Inflammatory macrophage (primary cell): ENCODE results near the gene LARGE1.
"Not testable (repeated sequence)": the region's sequence is repeated elsewhere in the genome, so short reads cannot be mapped to it uniquely, and the experiment has no call there.

ENCODE experiments used
- DNase-seq, 2 donors: peaks; one replicate each; pipeline ENCODE4 v3.0.0-alpha.2; 2020 to 2022

Gene LARGE1

DNA sequence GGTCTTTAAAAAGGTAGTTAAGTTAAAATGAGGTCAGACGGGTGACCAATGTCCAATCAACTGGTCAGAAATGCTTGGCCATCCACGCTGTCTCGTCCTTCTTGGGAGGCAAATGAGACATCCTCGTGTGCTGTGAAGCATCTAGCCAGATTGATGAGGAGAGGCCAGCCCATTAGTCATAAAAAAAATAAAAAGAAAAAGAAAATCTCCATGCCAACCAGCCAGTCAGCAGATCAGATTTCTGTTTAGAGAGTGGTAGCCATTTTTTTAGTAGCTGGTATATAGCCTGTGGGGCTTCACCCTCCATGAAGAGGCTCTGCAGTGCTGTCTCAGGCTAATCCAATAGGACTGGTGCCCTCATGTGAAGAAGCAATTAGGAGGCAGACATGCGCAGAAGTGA, 519.0 kb downstream of the LARGE1 start:
- no peak for DNase-seq

DNA sequence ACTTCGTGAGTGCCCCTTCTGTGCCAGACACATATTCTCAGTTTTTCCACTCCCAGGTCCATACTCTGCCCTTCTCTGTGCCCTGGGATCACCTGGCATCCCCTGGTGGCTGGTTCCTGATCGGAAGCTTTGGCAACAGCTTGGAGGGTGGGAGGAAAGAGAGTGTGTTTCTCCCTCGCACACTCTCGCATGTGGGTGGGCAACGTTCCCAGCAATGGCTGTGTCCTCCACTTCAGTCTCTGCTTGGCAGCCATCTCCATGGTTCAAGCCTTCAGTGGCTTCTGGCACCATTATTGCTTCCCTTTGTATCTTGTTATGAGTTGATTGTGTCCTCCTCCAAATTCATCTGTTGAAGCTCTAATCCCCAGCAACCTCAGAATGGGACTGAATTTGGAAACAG, 519.4 kb downstream of the LARGE1 start:
- DNase-seq = no peak

DNA sequence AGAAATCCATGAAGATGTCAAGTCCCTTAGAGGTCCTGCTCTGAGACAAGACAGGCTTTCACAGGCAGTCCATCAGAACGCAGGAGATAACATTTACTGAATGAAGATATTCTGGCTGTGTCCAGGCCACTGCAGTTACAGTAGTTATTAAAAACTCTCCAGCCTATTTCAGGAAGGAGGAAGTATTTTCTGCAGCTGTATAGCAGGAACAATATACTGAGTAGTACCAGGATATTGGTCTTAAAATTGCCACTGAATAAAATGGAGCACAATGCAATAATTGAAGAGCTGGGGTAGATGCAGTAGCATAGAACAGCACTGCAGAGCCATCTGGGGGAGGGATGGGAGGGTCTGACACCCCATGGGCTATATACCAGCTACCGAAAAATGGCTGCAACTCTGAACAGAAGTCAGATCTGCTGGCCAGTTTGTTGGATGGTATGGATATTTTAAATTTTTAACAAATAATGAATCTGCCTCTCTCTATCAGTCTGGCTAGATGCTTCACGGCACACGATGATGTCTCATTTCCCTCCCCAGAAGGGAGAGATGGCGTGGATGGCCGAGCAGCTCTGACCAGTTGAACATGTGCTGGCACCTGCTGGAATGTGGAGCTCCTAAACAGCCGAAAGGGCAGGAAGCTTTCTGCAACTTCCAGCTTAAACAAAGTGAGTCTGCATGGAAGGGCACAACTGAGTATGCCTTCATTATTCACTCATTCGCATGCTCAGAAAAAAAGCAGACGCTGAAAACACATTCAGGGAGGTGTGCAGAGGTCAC, 520.0 kb downstream of the LARGE1 start:
- DNase-seq = no peak

GRCh38 chr22:33397381-33397907, 522.8 kb downstream of the LARGE1 start:
- DNase-seq = no peak

- DNase-seq = no peak
Measured at GRCh38 chr22:33393432-33393831, 526.8 kb downstream of the LARGE1 start.

DNA sequence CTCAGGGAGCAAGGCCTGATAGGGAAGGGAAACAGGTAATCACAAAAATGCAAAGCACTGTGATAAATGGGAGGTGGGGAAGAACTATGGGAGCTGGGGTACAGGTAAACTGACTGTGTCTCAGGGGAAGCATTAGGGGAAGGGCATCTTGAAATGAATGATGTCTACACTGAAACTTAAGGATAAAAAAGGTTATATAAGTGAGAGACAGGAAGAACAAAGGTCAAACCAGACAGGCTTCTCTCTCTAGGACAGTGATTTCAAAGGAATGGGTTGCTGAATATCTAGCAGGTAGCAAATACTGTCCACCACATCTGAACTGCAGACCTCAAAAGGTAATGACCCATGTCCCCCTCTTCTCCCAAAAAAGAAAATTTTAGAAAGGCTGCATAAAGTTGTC, 529.0 kb downstream of the LARGE1 start:
- no peak for DNase-seq

DNA sequence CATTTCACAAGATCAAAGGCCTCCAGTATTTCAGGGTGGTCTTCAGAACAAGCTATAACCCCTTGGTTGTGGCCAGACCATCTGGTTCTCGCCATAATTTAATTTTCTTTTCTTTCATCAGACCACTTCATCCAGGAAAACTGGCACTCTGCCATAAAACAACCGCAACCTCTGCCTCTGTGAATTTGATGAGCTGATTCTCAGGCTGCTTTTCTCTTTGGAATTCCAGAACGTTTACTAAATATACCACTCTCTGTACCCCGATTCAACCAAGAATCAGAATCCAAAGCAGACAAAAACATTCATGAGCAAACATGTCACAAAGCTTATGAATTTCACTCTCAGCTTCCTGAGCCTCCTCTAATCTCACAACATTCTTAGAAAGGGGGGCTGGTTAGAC, 530.3 kb downstream of the LARGE1 start:
- DNase-seq = no peak

- DNase-seq = no peak
Measured at GRCh38 chr22:33386270-33386669, 534.0 kb downstream of the LARGE1 start.

DNA sequence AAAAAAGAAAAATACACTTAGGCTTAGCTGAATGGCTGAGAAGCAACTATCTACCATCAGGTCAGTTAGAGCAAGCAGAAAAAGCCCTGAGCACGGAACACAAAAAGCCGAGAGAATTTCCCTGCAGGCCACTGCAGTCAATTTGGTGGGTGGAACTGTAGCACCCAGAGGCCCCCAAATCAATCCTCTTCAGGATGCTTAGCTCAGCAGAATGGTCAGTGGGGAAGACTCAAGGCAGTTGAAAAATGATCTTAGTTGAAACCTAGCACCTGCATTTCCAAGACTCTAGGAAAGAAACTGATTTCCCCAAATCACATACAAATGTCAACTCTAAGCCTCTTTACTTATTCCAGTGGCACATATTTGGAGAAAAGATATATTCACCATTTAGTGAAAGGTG, 534.7 kb downstream of the LARGE1 start:
- no peak for DNase-seq

- DNase-seq = no peak
Measured at GRCh38 chr22:33382436-33382835, 537.8 kb downstream of the LARGE1 start.

DNA sequence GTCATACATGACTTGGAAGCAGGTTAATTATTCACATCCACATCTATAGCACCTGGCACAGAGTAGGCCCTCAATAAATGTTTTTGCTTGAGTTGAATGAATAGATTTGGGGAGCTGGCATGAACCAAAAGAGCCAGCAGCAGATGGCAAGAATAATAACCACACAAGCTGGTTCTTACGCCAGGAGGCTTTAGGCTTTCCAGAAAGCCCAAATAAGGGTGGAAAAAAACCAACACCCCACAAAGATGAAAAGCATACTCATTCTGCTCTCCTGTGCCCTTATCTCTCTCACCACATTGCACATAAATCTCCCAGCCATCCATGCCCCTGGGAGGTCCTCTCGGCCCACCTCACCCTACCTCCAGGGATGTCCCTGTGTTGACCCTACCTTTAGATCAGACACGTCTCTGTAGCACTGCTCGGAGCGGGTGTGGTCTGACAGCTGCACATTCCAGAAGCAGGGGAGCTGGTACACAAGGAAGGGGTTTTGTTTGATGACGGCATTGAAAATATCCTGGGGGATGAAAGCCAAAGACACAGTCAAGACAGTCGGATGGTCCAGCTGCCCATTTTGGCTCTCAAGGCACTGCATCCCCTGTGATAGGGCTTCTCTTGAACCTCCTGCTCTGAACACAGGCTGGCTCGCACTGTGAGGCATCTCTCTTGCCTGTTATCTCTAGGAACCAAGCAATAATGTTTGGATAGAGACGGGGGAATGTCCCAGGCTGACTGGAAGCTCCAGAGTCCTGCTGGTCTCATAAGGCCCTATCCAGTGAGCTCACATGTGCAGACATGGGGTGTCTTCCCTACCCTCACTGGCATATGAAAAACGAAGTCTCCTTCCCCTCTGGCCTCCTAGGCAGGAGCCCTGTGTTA, 538.5 kb downstream of the LARGE1 start:
- no peak for DNase-seq

GRCh38 chr22:33380789-33381530, 539.3 kb downstream of the LARGE1 start:
- DNase-seq = no peak

DNA sequence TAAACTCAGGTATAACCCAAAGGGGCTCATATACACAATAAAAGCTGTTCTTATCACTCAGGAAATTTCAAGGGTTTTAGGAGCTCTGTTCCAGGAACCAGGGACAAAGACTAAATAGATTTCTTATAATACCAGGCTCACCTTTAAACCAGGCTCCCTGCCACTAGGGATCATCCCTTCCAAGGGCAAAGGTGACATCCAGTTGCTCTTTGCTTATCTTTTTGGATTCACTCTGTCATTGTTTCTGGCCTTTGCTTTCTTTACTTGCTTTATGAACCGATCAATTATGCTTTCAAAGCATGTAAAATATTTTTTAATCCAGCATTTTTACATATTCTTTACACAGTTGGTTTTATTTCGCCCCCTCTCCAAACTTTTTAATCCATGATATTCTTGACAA, 540.4 kb downstream of the LARGE1 start:
- no peak for DNase-seq

DNA sequence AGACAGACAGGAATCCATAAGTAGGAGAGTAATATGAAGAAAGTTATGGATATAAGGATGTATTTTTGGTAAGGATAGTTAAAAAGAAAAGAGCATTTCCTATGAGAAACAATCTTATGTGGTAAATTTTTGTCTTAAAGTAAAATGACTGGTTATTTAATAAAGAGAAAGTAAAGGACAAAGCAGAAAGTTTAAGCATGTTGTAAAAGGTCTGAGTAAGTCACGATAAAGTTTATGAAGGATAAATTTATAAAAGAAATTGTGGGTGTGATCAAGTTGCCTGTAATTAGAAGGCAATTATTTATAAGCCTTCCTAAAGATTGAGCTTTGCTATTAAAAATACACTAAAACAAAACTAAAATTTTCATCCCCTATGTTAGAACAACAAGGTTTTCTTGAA, 547.4 kb downstream of the LARGE1 start:
- DNase-seq = no peak

DNA sequence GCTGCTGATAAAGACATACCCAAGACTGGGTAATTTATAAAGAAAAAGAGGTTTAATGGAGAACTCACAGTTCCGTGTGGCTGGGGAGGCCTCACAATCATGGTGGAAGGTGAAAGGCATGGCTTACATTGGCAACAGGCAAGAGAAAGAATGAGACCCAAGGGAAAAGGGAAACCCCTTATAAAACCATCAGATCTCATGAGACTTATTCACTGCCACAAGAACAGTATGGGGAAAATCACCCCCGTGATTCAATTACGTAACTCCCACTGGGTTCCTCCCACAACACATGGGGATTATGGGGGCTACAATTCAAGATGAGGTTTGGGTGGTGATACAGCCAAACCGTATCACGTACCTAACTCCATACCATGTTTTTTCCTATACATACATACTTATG, 557.0 kb downstream of the LARGE1 start:
- DNase-seq = not testable (repeated sequence)

DNA sequence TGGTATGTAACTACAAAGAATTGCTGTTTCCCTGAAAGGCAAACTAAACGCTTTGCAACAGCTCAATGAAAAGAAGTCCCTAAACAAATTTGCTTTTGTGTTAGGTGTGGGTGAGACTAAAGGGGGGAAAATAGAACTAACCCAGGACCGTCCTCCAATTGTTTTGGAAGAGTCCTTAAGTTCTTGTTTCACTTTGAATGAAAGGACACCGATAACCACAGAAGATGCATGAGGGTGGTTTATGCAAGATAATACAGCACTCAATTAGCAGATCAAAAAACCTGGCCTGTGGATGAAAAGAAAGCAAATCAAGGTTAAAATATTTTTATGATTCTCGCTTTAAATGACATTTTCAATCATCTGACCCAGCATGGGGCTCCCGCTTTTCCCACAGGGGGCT, 557.6 kb downstream of the LARGE1 start:
- DNase-seq = no peak

GRCh38 chr22:33361581-33361980, 558.7 kb downstream of the LARGE1 start:
- DNase-seq = no peak

GRCh38 chr22:33357981-33358399, 562.3 kb downstream of the LARGE1 start:
- no peak for DNase-seq

GRCh38 chr22:33354928-33355327, 565.3 kb downstream of the LARGE1 start:
- no peak for DNase-seq

GRCh38 chr22:33353502-33353901, 566.8 kb downstream of the LARGE1 start:
- no peak for DNase-seq

DNA sequence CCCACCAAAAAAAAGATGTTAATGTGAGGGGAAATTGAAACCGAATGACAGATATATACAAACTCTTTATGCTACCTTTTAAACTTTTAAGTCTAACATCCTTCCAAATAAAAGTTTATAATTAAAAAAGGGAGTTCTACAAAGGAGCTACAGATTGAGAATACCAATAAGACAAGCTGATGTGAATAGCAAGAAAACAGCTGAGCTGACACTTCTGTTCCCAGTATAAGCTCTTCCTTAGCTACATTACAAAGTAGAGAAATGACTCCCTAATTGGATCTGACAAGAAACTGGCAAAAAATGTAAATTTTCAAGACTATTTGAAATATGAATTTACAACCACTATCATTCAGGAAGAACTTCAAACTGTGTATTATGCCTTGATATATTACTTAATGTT, 567.5 kb downstream of the LARGE1 start:
- no peak for DNase-seq

- no peak for DNase-seq
Measured at GRCh38 chr22:33350961-33351360, 569.3 kb downstream of the LARGE1 start.

DNA sequence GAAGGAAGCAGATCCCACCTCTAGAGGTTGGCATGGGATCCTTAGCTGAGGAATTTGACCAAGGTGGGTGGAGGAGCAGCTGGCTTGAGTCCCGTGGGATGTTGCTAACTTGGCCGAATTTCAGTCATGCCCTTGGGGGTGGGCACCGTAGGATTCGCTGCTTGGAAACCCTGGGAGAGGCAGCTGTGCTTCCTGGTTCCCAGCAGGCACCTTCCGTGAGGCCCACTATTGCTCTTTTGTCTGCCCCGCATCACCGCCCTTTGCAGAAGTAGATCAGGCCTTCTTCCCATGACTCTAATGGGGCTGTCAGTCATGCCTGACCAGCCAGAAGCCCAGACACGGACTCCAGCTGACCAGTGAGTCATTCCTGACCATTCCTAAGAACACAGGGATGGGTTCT, 569.8 kb downstream of the LARGE1 start:
- no peak for DNase-seq
